Stimulated activated CD4-positive, alpha-beta T cell treated with anti-CD3 and anti-CD28 coated beads, Interleukin-2, amount 100 ng/mL, for 48 hours (primary cell): Measurements from ENCODE around the gene PPL.
"Not testable (repeated sequence)": the region's sequence is repeated elsewhere in the genome, so short reads cannot be mapped to it uniquely, and the experiment has no call there.

Experiments used
- DNase-seq, 2 donors: peaks; one replicate each; pipeline ENCODE4 v3.0.0-alpha.2; 2020

Gene PPL

DNA sequence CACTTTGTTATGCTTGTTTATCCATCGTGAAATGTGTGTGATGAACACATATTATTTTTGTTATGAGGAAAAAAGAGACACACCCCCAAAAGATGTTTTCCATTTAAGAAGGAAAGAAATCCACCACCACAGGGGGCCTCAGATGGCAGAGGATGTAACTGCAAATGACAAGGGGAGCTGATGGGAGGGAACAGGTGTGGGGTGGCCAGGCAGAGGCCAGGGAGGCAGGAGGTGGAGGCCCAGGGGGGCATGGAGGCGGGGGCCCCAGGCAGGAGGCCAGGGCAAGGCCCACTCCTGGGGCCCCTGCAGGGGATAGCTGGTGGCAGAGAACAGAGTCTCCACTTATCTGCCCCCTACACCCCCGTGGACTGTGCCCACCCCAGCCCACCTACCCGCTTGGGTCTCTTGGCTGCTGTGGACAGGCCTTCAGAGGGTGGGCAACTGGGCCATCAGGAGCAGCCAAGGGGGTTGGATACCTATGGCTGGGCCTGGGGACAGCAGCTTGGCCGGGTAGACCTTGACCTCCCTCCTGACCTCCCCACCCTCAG, 28.0 kb downstream of the PPL start:
- no peak for DNase-seq

DNA sequence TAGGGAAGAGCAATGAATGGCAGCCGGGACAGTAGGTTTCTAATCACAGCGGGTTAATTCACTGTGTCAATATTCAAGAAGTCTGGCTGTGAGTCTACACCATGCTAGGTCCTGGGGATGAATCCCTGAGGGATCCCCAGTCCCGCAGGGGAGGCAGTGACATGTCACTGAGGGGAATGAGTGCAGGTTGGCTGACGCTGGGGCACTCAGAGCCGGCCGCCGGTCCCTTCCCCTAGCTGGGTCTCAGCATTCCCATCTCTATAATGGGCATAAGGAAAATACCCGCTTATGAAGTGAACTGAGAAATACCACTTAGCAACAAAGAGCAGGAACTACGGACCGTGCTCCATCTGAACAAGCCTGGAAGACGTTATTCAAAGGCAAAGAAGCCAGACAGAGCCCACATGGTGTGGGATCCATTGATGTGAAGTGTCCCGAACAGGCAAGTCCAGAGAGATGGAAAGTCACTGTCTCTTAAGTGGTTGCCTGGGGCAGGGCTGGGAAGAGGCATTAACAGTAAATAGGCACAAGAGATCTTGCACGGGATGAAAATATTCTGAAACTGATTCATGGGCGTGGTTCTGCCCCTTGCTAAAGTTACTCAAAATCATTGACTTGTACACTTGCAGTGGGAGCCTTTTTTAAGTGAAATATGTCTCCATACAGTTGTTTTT, 31.9 kb downstream of the PPL start:
- no peak for DNase-seq

DNA sequence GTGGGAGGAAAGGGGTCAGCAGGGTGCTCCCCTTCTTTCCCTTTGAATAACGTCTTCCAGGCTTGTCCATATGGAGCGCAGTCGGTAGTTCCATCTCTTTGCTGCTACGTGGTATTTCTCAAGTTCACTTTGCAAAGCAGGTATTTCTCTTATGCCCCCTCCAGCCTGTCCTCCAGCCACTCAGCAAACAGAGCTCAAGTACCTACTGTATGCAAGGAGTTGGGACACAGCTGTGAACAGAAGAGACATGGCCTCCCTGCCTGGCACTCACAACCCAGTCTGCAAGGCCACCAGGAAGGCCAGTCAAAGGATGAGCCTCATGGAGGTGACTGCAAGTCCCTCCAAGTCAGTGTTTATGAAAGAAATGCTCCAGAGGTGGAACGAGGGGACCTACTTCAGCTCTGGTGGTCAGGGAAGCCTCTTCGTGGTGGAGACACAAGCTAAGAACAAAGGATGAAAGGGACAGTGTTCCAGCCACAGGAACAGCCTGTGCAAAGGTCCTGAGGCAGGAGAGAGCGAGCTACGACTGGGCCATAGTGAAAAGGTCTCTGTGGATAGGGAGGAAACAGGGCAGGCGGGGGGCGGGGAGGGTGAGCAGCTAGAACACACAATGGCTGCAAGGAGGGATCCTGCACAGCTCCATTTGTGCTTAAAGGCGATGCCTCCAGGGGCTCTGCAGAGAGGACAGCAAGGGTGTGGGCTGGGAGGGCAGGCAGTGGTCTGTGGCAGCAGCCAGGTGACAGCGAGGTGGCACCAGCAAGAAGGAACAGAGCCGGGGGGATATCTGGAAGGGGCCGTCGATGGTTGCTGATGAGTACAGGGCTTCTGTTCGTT, 32.6 kb downstream of the PPL start:
- no peak for DNase-seq

DNA sequence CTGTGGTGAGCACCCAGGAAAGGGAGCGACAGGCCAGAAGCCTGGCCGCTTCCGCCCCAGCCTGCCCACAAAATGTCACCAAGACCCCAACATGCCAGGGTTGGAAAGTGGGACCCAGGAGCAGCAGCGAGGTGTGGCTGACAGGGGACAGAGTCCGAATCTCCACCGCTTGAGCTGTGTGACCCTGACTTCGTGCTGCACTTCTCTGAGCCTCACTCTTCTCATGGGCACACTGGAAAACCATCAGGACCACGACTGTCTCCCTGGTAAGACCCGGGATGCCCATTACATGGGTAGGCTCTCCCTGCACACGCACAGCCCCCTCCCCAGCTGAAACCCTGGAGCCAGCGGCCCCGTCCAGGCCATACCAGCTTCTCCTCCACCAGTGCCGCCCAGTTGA, 34.9 kb downstream of the PPL start:
- DNase-seq: no peak

DNA sequence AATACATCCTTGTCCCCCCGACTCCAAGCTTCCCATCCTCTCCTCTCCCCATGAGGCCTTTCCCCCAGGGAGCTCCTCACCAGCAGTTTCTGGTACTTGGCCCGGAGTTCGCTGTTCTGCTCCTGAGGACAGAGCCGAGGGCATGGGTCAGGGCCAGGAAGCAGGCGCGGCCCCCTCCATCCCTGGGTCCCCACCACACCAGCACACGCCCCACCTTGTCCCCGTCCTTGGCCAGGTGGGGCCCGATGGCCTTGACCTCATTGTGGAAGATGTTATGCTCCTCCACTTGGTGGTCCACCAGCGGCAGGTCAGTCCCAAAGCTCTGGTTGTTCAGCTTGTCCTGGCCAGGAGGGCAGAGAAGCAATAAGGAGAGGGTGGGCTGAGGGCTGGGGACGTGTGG, 36.2 kb downstream of the PPL start:
- DNase-seq: no peak

DNA sequence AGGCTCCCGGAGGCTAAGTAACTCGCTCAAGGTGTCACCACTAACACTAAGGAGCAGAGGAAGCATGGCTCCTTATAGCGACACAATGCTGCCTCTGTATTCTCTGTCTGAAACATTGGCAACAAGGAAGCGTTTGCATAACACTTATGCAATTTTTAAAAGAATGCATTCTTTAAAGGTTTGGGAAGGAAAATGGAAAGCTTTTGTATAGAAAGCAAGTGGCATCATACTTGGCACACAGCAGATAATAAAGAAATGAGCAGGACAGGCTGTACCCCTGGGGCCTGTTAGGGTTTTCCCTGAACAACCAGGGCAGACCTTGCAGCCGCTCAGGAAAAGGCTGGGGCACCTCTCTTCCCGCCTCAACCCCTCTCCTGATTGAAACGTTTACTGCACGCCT, 36.9 kb downstream of the PPL start:
- DNase-seq: no peak

DNA sequence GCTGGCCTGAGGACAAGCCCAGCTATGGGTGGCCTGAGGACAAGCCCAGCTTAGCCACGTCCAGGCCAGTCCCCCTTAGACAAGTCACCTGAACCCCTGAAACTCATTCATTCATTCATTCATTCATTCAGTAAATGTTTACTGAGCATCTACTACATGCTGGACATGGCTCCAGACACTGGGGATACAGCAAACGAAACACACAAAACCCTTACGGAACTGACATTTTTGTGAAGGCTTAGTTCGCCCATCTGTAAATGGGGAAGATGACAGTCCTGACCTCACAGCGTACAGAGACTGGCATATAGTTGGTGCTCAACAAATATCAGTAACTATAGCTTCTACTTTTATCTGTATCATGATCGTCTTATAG, 37.5 kb downstream of the PPL start:
- no peak for DNase-seq

DNA sequence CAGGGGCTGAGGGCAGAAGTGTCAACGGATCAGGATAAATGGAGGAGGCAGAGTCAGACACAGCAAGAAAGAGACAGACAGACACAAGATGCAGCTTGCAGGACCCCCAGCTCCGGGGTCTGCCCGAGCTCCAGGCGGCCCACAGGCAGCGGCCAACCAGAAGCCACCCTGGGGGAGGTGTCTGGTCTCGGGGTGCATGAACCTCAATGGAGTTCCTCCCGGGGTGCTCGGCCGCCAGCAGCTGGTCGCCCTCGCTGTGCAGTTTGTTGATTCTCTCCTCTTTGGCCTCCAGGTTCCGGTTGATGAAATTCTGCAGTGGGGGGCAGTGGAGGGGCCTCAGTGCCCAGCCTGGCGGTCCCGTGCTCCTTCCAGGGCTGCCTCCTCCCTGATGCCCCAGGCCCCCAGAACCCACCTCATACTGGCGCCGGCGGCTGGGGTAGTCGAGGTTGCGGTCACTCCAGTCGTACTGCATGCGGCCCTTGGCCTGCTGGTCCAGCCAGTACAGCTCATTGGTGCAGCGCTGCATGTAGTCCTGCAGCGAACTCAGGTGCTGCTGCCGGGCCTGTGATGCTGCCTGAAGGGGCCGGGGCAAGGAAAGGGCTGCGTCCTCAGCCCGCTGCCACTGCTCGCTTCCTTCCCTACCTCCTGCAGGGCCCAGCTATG, 38.0 kb downstream of the PPL start:
- DNase-seq: no peak

DNA sequence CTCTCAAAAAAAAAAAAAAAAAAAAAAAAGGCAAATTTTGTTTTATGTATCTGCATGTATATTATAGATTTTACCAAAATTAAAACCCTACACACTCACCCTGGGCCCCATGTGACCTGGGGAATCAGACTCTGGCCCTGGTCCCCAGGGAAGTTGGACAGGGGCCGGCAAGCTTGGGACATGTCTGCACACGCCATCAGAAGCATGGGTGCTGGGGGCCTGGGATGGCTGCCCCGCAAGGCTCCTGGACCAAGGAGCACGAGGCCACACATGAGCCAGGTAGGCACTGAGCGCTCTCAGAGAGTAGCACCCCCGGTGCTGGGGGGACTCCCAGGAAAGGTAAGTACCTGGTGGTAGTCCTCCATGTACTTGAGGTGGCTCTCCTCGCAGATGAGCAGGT, 39.6 kb downstream of the PPL start:
- DNase-seq: no peak

DNA sequence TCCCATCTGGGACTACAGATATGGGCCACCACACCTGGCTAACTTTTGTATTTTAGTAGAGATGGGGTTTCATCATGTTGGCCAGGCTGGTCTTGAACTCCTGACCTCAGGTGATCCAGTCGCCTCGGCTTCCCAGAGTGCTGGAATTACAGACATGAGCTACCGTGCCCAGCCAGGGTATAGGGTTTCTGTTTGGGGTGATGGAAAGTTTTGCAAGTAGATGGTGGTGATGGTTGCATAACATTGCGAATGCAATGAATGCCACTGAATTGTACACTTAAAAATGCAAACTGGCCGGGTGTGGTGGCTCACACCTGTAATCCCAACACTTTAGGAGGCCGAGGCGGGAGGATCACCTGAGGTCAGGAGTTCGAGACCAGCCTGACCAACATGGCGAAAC, 40.2 kb downstream of the PPL start:
- DNase-seq: not testable (repeated sequence)

DNA sequence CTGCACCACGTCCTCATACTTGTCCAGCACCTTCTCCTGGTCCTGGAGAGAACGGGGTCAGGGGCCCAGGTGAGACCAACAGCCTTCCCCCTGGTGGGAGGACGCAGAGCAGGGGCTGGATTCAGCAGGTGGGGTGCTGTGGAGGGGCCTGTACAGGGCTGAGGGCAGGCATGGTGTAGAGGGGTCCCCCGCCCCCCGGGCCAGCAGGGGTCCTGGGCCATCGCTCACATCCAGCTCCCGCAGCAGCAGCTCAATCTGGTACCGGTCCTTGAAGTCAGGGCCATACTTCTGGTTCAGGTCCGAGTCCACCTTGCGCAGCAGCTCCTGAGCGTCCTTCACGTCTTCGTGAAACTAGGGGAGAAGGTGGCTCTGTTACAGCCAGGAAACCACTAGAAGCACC, 41.6 kb downstream of the PPL start:
- DNase-seq: no peak

DNA sequence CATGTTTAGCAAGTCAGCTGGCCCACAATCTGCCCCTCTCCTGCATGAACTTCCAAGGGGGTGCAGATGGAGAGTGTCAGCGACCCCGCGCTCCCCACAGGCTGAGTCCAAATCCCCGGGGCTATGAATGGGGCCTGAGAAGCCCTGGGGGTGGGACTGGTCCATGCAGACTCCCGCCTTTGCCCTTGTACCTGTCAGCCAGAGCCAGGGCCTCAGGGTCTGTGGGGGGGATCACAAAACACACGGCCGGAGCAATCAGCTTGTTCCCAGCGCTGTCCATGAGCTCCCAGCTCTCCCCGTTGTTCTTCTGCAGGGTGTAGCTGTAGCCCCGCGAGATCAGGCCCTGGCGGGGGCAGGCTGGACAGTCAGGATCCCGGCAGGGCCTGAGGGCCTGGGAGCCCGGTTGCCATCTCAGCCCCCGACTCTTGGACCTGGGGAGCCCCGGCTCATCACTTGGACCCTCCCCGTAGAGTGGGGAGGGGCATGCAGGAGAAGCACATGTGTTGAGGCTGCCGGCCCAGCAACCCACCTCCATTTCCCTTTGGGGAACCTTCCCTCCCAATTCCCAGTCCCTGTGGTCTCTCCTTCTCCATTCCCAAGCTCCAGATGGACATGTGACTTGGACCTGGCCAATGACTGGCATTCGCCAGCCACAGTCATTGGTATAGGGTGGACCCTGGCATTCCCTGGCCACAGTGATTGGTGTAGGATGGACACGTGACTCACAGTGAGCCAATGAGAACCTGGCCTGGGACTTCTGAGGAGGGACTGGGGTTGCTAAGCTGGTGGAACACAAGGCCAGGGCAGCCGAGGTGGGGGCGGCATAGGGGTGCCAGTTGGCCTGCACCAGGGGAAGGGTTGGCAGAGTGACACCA, 42.4 kb downstream of the PPL start:
- DNase-seq: no peak

DNA sequence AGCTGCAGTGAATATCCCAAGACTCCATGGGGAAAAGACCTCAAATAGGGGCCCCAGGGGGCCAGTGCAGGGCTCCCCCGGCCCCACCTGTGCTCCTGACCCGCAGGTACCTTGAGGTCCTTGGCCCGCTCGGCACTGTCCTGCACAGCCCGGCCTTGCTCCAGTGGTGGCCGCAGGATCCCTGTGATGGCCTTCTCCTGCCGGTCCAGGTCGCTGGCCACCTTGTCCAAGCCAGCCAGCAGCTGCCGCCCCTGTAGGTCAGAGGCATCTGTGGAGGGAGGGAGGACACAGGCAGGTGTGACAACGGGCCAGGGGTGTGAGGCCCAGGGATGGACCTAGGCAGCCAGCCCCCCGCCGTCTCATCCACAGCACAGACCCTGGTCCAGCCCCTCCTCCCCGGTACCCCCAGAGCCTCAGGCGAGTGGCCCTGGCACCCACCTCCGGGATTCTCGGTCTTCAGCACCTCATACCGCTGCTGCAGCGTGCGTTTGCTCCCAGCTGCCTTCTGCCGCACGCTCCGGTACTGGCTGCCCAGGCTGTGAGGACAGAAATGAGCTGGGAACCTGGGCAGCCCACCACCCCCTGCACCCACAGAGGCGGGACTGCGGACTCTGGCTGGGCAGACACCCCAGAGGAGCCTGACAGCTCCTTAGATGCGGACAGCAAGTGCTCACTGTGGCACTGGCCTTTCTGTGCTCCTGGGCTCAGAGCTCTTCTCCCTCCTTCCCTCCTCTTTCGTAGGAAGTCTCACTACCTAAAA, 43.7 kb downstream of the PPL start:
- no peak for DNase-seq

DNA sequence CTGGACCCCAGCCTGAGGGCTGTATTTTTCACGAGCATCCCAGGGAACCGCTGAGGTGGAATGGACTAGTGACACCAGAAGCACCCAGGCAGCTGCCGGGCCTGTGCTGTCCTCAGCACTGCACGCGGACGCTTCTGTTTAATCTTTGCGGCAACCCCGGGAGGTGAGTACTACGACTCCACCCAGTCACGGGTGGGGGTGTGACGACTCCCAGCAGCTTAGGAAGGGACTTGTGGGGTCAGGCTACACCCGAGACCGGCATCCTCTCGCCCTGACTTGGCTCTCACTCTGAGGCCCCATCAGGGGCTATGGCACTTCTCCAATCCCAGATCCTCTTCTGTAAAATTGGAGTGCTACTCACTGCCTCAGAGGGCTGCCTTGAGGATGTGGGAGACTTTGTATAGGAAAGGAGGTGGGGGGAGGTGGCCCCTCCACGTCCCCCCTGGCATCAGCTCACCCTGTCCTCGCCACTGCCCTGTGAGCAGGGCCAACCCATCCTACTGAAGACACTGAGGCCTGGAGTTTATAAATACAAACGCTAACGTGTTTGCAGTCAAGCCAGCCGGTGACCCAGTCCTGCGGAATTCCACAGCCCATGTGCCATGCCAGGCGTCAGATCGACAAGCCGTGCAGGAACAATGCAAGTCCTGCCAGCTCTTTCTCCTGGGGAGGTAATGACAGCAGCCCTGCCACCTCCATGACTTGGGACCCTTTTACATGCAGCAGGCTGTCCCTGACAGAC, 44.4 kb downstream of the PPL start:
- DNase-seq: no peak

DNA sequence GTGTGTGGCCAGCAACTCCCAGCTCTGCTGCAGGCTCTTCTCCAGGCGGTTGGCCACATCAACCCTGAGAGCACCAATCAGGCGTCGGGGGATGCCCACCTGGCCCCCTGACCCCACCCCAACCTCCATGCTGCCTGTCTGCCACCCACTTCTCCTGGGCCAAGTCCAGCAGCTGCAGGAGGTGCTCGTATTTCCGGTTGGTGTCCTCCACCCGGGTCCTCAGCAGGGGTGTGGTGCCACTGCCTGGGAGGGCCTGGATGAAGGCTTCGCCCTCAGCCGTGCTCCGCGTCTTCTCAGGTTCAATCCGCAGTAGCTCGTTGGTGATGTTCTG, 45.1 kb downstream of the PPL start:
- DNase-seq: no peak

DNA sequence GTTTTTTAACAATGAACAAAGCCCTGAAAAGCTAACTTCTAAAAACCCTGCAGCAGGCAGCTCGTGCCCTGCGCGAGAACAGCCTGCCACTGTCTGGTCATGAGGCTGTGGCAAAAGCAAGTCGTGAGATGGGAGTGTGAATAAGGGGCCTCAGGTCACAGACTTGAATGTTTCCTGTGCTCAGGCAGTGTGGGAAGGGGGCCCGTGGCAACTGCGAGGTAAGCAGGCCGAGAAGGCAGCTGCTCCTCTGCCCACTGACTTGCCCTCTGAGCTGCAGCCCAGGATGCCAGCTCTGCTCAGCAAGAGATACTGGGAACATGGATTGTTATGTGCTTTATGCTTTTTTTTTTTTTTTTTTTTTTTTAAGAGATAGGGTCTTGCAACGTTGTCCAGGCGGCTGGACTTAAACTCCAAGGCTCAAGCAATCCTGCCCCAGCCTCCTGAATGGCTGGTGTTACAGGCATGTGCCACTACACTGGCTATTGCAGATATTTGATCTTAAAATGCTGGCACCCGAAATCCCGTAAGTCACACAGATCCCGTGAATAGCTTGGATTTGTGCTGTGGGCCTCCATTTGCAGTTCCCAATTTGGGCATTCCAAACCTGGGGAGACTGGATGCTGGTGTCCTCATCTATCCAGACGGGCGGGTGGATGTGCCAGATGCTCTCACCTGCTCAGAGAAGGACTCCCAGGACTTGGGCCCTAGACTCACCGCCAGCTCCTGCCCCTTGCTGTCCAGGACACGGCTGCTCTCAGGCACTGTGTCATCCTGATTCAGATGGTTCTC, 45.7 kb downstream of the PPL start:
- no peak for DNase-seq

DNA sequence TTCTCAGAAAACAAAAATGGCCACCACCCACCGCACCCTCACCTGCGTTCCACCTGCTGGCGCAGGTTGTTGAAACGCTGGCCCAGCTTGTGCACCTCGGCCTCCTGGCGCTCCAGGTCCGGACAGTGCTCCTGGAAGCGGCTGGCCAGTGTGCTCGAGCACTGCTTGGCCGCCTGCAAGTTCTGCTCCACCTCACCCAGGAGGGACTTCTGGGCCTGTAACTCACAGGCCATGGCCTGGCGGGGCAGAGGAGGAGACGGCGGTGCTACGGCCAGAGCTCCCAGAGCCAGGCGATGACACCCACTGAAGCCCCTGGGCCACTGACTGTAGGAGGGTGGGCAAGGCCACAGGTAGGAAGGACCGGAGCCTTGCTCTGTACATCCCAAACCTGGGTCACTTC, 46.3 kb downstream of the PPL start:
- no peak for DNase-seq

DNA sequence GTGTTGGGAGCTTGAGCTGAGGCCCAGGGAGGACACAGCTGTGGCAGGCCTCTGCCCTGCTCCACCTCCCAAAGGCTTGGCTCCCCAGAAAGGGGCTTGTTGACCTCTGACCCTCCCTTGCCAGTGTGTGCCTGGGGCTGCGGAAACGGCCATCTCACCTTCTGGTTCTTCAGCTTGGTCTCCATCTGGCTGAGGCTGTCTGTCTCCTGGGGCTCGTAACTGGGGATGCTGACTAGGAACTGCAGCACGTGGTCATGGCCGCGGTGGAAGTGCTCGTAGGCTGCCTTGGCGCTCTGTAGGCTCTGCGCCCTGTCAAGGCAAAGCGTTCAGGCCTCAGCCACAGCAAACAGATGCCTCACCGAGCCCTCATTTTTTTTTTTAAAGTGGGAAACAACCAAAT, 46.9 kb downstream of the PPL start:
- no peak for DNase-seq

DNA sequence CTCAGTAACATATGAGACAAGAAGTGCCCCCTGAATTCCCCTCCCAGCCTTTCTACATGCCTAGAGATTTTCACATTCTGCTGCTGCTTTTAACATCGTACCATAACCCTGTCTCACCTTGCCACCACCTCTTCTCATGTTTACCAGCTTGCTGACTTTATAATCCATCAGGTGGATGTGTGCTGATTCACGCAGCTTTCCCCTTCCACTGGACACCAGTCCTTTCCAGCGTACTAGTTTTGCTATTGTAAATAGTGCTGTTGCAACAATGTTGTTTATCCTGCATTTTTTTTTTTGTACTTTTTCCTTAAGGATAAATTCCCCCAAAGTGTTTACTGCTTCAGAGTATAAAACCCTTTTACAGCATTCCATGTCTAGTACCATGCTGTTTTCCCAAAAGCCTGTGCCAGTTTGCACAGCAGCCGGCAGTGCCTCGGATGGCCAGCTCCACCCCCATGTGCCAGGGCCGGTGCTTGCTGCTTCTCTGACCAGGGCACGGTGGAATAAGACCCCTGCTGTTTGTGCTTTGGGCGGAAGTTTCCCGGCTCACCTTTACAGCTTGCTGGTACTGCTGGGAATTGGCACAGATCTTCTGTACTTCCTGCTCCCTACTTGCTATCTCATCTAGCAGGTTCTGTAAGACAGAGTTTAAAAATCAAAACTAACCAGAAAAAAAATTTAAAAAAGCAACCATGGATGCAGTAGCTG, 48.4 kb downstream of the PPL start:
- no peak for DNase-seq

DNA sequence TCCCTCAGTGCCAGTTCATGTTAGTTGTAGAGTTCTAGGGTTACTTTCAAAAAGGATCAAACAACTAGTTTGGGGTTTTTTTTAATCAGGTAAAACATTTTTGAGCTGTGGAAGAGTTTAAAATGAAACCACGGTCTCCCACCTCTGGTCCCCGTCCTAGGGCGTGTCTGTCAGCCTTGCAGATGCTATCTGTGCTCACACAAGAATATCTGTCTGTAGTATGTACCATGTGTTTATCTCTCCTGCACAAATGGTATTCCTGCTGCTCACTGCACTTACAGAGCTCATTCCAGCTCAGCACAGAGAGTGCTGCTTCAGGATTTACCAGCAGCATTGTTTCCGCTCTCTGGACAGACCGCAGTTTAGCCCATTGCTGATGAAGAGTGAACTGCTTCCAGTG, 50.8 kb downstream of the PPL start:
- no peak for DNase-seq
